Immature natural killer cell (primary cell): Measurements from ENCODE around the gene RPL14. TPM values are rescaled to one million over a fixed set of nuclear protein-coding genes. Genes with fewer than 3 reads are reported as not detected.

Experiments
- DNase-seq, 3 donors: peaks; one replicate each; pipeline ENCODE4 v3.0.0; 2022; ENCODE audit warnings: mixed read lengths in 1 of 3
- H3K27ac Mint-ChIP-seq, 6 donors: one replicate each; pipeline ENCODE4 v1.8.0; 2020; ENCODE audit warnings: mixed read lengths in 6 of 6, mild to moderate bottlenecking in 5 of 6, inconsistent platforms in 4 of 6, moderate library complexity in 3 of 6
- H3K27me3 Mint-ChIP-seq, 3 donors: one replicate each; pipeline ENCODE4 v1.8.0; 2020 to 2021; ENCODE audit warnings: low read depth in 3 of 3, mild to moderate bottlenecking in 3 of 3, mixed read lengths in 3 of 3, moderate library complexity in 3 of 3, inconsistent platforms in 1 of 3
- H3K36me3 Mint-ChIP-seq, 3 donors: one replicate each; pipeline ENCODE4 v1.8.0; 2020; ENCODE audit warnings: mixed read lengths in 3 of 3, inconsistent platforms in 2 of 3, mild to moderate bottlenecking in 2 of 3
- H3K4me1 Mint-ChIP-seq, 2 donors: one replicate each; pipeline ENCODE4 v1.8.0; 2020; ENCODE audit warnings: inconsistent platforms in 2 of 2, mild to moderate bottlenecking in 2 of 2, mixed read lengths in 2 of 2, moderate library complexity in 1 of 2
- H3K4me3 Mint-ChIP-seq, 5 donors: one replicate each; pipeline ENCODE4 v1.8.0; 2020; ENCODE audit warnings: mild to moderate bottlenecking in 5 of 5, mixed read lengths in 5 of 5, inconsistent platforms in 3 of 5, moderate library complexity in 3 of 5
- H3K9me3 Mint-ChIP-seq, 6 donors: one replicate each; pipeline ENCODE4 v1.8.0; 2020; ENCODE audit warnings: mild to moderate bottlenecking in 6 of 6, mixed read lengths in 6 of 6, inconsistent platforms in 4 of 6, moderate library complexity in 3 of 6
- polyA plus RNA-seq, 3 donors: library from polyadenylated mRNA; unstranded; fragments of 300-500 nt; fragmentation: Illumina TruSeq; gene quantifications; one replicate each; pipeline ENCODE4 v1.2.3, GENCODE V29; 2021

The RPL14 gene
- polyA plus RNA-seq, 3 donors from 2014 or later = 355 to 912 (median 682) TPM

- no peaks in the 10 kb centered on the region for H3K9me3 Mint-ChIP-seq
- peaks cover 8 to 10% of the 10 kb centered on the region in 2 donors for H3K4me1 Mint-ChIP-seq
- no peak overlapping the region for H3K4me3 Mint-ChIP-seq
- no peak for DNase-seq
- H3K27me3 Mint-ChIP-seq = no peaks in the 10 kb centered on the region
- H3K36me3 Mint-ChIP-seq = peaks cover 7 to 37% (median 32%) of the 10 kb centered on the region in 3 donors
- no peak overlapping the region for H3K27ac Mint-ChIP-seq
Measured at GRCh38 chr3:40511031-40511718, 54.0 kb downstream of the RPL14 start.

GRCh38 chr3:40516201-40516600 lies 59.1 kb downstream of the RPL14 start:
- H3K27me3 Mint-ChIP-seq = no peaks in the 10 kb centered on the region
- no peak overlapping the region for H3K4me3 Mint-ChIP-seq
- H3K36me3 Mint-ChIP-seq = peaks cover 6 to 35% (median 26%) of the 10 kb centered on the region in 3 donors
- no peaks in the 10 kb centered on the region for H3K9me3 Mint-ChIP-seq
- no peak overlapping the region for H3K27ac Mint-ChIP-seq
- no peak for DNase-seq
- no peaks in the 10 kb centered on the region for H3K4me1 Mint-ChIP-seq

- no peak overlapping the region for H3K27ac Mint-ChIP-seq
Measured at GRCh38 chr3:40518067-40518466, 60.9 kb downstream of the RPL14 start.

More at GRCh38 chr3:40518067-40518466, 60.9 kb downstream of the RPL14 start:
- H3K4me3 Mint-ChIP-seq = no peak overlapping the region
- no peaks in the 10 kb centered on the region for H3K4me1 Mint-ChIP-seq
- no peak for DNase-seq
- H3K27me3 Mint-ChIP-seq = no peaks in the 10 kb centered on the region
- H3K36me3 Mint-ChIP-seq = peaks cover 6 to 27% (median 26%) of the 10 kb centered on the region in 3 donors
- no peaks in the 10 kb centered on the region for H3K9me3 Mint-ChIP-seq

Other genes starting within 250 kb of the RPL14 start
- gene EIF1B, start 147.6 kb upstream of the RPL14 start, polyA plus RNA-seq = 10 to 100 TPM; 32.8 to 54.1 (median 34.4) TPM
- not detected for gene ENTPD3, start 70.2 kb upstream of the RPL14 start, polyA plus RNA-seq
- gene ZNF619, start 19.8 kb downstream of the RPL14 start, polyA plus RNA-seq = 1 to 10 TPM; 1.8 to 4.7 (median 2.6) TPM
- gene ZNF620, start 48.7 kb downstream of the RPL14 start, polyA plus RNA-seq = 1 to 10 TPM; 1.3 to 4.7 (median 1.7) TPM
- gene ZNF621, start 67.6 kb downstream of the RPL14 start, polyA plus RNA-seq = 1 to 10 TPM in 1 of 3 donors, under 1 TPM in 2; 0.64 to 5.6 (median 0.66) TPM